DMS 273 (cell line): ENCODE results near the gene CHKB.
A peak's percentile ranks its signal among the peaks of the same experiment; 100 is the strongest.

Experiments
- DNase-seq: peaks from one replicate; lab custom pipeline; 2025; ENCODE audit not compliant: unreplicated experiment; lab: John Stamatoyannopoulos, UW

CHKB gene

GRCh38 chr22:50531962-50532674, 50.5 kb downstream of the CHKB start:
- DNase-seq = peak; percentile 45

DNA sequence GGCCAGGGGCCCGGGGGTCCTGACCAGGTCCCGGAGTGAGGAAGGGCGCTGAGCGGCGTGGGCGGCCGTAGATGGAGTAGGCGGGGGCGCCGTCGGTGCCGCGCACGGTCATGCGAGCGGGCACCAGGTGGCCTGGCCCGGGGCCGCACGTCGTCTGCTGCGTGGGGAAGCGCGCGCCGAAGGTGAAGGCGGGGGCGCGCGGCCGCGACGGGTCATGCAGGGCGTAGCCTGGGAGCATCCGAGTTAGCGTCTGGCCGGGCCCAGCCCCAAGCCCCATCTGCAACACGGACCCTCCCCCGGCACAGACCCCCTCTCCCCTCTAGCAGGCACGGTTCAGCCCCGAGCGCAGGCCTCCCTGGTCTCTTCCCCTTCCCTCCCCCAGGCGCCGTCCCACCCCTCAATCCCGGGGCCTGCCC, 51.1 kb downstream of the CHKB start:
- DNase-seq = peak; percentile 51

- peak; percentile 76 for DNase-seq
Measured at GRCh38 chr22:50530877-50531545, 51.6 kb downstream of the CHKB start.

GRCh38 chr22:50530580-50530876, 52.1 kb downstream of the CHKB start:
- DNase-seq = no peak

- peak; percentile 63 for DNase-seq
Measured at GRCh38 chr22:50529897-50530579, 52.6 kb downstream of the CHKB start, which contains the start of gene TYMP. Gene TYMP (minus strand): TSS chr22:50530012. CDS start chr22:50529709, 303 bp downstream.

DNA sequence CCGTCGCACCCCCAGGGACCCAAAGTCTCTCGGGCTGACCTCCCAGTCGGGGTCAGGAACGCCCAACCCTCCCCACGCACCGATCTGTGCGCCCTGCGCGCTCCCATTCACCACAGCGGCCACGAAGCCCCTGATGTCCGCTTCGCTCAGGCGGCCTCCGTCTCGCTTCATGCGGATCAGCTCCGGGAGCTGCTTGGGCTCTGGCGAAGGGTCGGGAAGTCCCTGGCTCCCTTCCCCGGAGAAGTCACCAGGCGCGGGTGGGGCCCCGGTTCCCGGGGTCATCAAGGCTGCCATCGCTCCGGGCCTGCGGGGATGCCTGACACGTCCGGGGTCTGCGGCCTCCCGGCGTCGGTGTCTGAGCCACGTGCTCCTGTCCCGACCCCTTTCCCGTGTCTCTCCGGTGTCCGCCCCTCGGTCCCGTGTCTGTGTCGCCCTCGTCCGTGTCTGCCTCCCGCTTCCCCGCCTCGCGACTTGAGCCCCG, 53.2 kb downstream of the CHKB start:
- DNase-seq = peak; percentile 43
